ENCODE measurements around the gene CRISPLD2.
"Not testable (repeated sequence)": the region's sequence is repeated elsewhere in the genome, so short reads cannot be mapped to it uniquely, and the experiment has no call there.

Gene CRISPLD2

DNA sequence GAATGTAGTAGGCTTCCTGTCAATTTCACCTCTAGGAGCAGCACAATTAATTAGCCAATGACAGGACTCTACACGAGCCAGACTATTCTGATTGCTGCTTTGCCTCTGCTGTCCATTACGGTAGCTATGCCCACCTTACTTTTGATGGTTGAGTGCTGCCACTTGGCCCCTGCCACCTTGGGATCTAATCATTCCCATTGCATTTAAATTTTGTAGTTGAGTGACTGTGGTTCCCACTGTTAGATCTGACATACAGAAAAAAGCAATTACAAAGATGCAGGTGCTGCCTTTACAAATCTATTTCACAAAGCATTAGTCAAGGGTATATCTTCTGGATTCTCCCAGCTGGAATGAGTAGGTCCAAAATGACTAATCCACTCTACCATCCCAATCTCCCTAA lies 39.9 kb downstream of the CRISPLD2 start:
- TF ChIP-seq GATA1 (IDR thresholded peaks at IDR 0.05; ENCODE audit: low read depth, low read length), result no peak
- no peak for TF ChIP-seq POLR2A (IDR thresholded peaks at IDR 0.05; ENCODE audit: low read length)
- no peak for DNase-seq

DNA sequence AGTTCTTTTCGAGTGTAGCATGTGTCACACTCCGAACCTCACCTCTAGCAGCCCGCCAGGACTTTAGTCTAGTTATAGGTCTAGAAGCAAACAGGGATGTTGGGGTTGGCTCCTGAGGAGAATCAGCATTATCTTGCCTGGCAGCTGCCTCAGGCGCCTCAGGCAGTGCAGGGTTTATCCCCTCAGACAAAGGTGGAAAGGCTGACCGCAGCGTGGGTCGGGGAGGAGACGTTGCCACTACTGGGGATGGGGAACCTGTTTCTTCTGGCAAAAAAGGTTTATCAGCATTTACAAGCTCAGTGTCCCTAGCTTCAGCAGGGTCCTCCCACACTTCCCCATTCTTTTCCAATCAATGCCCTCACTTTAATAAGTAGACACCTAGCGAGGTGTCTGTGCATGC lies 40.6 kb downstream of the CRISPLD2 start:
- TF ChIP-seq GATA1 (IDR thresholded peaks at IDR 0.05; ENCODE audit: low read depth, low read length), result no peak
- no peak for TF ChIP-seq POLR2A (IDR thresholded peaks at IDR 0.05; ENCODE audit: low read length)
- DNase-seq, result no peak

DNA sequence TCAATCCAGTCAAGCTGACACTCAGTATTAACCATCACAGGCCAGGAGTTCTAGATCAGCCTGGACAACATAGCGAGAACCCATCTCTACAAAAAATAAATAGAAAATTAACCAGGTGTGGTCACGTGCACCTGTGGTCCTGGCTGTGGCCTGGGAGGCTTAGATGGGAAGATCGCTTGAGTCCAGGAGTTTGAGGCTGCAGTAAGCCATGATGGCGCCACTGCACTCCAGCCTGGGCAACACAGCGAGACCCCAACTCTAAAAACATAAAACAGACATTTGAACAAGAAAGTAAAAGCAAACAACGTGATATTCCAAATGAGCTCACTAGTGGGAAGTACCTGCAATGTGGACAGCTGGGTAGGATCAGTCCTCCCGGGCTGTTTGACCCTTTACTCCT lies 41.9 kb downstream of the CRISPLD2 start:
- no peak for TF ChIP-seq GATA1 (IDR thresholded peaks at IDR 0.05; ENCODE audit: low read depth, low read length)
- no peak for TF ChIP-seq POLR2A (IDR thresholded peaks at IDR 0.05; ENCODE audit: low read length)
- DNase-seq, result no peak

DNA sequence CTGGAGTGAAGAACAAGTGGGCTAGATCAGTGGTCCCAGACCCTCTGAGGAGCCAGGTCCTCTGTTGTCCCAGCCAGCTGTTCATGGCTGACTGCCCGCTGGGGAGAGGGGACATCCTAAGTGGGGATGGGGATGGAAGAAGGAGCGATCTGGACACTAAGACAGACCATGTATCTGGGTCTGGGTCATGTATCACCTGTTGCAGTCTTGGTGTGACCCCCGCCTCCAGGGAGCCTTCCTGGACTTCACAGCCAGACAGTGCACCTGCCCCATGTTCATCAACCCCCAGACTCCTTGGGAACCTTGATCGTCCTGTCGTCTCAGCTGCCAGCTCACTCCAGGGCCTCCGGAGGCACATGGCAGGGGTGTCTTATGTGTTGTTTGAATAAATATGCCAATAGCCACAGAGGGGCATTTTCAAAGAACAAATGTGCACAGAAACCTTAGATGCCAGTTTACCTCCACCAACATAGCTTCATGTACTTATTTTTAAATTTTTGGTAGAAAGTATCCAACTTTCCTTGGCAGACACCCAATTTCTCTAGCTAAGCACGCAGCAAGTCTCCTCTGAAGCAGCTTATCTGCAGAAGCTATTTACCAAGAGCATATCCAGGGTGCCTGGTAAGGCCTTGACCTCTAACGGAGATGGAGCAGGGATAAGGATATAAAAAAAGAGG lies 43.2 kb downstream of the CRISPLD2 start:
- no peak for DNase-seq
- TF ChIP-seq POLR2A (IDR thresholded peaks at IDR 0.05; ENCODE audit: low read length) (no peak), GATA1 (IDR thresholded peaks at IDR 0.05; ENCODE audit: low read depth, low read length) (no peak)

DNA sequence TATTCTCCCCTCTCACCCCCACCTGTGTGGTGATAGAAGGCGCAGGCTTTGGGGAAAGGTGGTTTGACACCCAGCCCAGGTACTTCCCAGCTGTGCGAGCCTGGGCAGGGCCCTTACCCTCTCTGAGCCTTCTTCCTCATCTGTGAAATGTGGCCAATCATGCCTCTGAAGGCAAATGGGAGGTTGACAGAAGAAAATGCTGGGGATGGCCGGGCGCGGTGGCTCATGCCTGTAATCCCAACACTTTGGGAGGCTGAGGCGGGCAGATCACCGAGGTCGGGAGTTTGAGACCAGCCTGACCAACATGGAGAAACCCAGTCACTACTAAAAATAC lies 43.7 kb downstream of the CRISPLD2 start:
- TF ChIP-seq POLR2A (IDR thresholded peaks at IDR 0.05; ENCODE audit: low read length) (no peak), GATA1 (IDR thresholded peaks at IDR 0.05; ENCODE audit: low read depth, low read length) (no peak)
- no peak for DNase-seq

DNA sequence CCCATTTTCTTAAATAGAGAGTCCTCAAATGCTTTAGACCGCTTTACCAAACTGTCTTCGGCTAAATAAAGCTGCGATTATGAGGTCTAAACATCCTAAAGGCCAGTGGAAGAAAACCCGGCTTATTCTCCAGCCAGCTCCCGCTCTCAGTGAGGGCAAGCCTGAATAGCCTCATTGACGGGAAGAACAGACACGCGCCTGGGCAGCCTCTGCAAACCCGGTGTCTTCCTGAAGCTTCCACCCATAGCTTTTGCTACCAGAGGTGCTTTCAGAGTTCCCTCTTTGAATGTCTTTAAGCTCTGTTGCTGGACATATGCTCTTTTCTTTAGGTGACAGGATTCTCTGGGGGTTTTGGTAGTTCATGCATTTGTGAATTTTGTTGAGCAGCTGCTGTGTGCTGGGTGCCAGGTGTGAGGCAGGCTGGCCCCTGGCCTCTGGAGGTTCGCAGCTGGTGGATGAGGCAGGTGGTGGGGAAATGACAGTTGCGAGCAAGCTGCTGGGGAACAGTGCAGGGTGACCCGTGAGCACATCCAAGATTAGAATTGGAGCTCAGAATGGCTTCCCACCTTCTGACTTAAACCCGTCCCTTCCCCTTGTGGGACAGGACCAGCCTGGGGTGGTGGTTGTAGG lies 44.7 kb downstream of the CRISPLD2 start:
- TF ChIP-seq POLR2A (IDR thresholded peaks at IDR 0.05; ENCODE audit: low read length), result no peak
- no peak for TF ChIP-seq GATA1 (IDR thresholded peaks at IDR 0.05; ENCODE audit: low read depth, low read length)
- DNase-seq, result no peak

DNA sequence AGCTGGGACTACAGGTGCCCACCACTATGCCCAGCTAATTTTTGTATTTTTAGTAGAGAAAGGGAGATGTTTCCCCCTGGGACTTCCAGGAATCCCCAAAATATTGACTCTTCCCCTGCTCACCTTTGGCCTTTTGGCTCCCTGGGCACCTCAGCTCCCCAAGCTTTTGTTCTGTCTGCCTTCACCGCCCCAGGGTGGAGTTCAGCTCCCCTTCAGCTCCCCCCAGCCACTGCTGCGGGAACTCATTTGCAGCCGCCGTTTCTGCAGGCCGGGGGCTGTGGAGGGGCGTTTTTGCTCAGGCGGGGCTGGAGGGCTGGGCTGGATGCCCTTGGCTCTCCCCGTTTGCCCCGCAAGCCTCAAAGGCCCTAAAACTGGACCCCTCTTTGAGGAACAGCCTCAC lies 47.9 kb downstream of the CRISPLD2 start:
- TF ChIP-seq GATA1 (IDR thresholded peaks at IDR 0.05; ENCODE audit: low read depth, low read length) (no peak), POLR2A (IDR thresholded peaks at IDR 0.05; ENCODE audit: low read length) (no peak)
- DNase-seq, result no peak

DNA sequence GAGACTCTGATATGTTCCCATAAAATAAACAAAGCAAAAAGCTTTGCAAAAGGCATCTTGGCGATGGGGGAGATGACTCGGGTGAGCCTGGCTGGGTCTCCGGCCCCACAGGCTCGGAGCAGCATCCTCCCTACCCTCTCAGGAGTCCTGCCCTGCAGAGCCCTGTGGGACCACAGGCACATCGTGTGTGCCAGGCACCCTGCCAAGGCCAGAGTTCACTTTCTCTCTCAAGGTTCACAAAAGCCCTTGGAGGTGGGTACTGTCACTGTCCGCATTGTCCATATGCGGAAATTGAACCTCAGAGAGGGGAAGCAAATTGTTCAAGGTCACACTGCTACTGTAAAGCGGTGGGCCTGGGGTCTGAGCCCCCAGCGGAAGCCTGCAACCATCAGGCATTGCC lies 48.5 kb downstream of the CRISPLD2 start:
- TF ChIP-seq GATA1 (IDR thresholded peaks at IDR 0.05; ENCODE audit: low read depth, low read length), result no peak
- TF ChIP-seq POLR2A (IDR thresholded peaks at IDR 0.05; ENCODE audit: low read length), result no peak
- DNase-seq, result no peak

DNA sequence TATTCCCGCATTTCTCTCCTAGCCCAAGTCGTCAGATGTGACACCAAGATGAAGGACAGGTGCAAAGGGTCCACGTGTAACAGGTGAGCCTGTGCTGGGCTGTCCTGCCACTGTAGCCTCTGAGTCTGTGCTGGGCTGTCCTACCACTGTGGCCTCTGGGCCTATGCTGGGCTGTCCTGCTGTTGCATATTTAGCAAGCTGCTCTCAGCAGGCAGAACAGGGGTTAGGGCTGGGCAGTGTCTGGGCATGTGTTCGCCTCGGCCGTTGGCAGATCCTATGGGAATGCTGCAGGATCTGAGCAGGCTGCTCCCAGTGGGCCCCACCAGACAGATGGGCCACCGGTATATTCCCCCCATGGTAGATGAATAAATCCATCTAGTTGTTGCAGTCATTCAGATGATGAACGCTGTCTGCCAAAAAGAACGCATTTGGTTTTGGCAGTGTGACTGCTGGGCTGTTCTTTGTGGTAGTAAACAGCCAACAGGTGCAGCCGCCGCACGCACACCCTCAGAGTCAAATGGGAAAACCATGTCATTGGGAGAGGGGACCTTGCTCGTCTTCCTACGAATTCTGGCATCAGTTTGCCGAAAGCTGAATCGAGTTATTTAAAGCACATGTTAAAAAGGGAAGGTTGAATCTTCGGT lies 49.2 kb downstream of the CRISPLD2 start:
- TF ChIP-seq POLR2A (IDR thresholded peaks at IDR 0.05; ENCODE audit: low read length), result no peak
- no peak for DNase-seq

DNA sequence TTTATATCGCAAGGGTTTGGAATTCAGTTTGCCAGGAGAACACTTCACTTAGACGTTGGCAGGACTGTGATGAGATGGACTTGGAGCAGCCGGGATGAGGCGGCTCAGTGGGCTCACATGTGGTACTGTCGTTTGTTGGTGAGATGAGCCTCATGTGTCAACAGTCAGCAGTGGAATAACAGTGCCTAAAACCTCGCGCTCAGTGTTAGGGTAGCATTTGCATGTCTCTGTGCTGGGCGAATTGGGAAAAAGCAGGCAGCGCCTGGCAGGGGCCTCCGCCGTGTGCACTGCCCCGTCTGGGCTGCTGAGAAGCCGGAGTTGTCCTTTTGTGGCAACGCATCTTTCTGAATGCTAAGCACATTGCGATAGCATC lies 49.7 kb downstream of the CRISPLD2 start:
- TF ChIP-seq GATA1 (IDR thresholded peaks at IDR 0.05; ENCODE audit: low read depth, low read length) (no peak), POLR2A (IDR thresholded peaks at IDR 0.05; ENCODE audit: low read length) (no peak)
- DNase-seq, result no peak

DNA sequence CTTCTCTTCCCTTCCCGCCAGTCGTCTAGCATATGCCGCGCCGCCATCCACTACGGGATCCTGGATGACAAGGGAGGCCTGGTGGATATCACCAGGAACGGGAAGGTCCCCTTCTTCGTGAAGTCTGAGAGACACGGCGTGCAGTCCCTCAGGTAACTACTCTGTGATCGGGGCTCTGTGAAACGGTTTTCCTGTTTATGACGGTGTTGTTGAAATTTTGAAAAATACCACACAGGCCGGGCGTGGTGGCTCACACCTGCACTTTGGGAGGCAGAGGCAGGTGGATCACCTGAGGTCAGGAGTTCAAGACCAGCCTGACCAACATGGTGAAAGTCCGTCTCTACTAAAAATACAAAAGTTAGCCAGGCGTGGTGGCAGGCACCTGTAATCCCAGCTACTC lies 53.2 kb downstream of the CRISPLD2 start:
- DNase-seq, result not testable (repeated sequence)

DNA sequence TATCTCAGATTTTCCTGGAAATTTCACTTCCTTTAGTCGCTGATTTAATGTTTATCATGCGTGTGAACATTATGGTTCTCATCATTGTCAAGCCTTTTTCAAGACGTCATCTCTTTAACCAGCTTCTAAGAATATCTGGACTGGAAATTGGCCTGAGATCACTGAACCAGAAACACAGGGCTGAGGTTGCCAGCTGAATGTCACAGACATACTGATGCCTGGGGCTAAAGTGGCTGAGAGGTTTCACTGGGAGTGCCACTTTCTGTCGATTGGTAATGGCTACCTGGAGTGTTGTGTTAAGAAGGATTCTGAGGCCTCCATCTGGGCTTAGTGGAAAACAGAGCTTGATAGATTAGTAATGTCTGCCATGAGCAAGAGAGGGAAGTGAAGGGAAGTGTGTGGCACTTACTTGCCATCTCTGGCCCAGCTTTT lies 54.2 kb downstream of the CRISPLD2 start:
- TF ChIP-seq POLR2A (IDR thresholded peaks at IDR 0.05; ENCODE audit: low read length) (no peak), GATA1 (IDR thresholded peaks at IDR 0.05; ENCODE audit: low read depth, low read length) (no peak)
- no peak for DNase-seq

DNA sequence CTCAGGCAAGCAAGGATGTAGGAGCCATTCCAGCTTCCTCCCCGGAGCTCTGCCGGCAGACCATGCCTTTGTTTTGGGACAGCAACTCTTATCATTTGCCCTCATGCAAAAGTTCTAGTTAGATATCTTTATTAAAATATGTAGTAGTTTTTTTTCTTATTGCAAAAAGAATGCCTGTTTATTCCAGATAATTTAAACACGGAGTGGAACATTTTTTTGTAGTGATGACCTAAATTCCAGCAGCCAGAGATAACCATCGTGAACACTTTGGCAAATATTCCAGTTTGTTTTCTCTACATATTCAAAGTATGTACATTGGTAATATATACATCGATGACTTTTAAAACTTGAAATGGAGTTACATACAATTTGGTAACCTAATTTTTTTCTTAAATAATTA lies 54.8 kb downstream of the CRISPLD2 start:
- DNase-seq, result no peak
- no peak for TF ChIP-seq GATA1 (IDR thresholded peaks at IDR 0.05; ENCODE audit: low read depth, low read length)

DNA sequence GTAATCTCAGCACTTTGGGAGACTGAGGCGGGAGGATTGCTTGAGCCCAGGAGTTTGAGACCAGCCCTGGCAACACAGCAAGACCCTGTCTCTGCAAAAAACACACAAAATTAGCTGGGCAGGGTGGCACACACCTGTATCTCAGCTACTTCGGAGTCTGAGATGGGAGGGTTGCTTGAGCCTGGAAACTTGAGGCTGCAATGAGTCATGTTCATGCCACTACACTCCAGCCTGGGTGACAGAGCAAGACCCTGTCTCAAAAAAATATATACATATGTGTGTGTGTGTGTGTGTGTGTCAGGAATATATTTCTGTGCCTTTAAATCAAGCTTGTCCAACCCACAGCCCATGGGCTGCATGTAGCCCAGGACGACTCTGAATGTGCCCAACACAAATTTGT lies 55.2 kb downstream of the CRISPLD2 start:
- no peak for TF ChIP-seq POLR2A (IDR thresholded peaks at IDR 0.05; ENCODE audit: low read length)
- TF ChIP-seq GATA1 (IDR thresholded peaks at IDR 0.05; ENCODE audit: low read depth, low read length), result no peak
- no peak for DNase-seq

DNA sequence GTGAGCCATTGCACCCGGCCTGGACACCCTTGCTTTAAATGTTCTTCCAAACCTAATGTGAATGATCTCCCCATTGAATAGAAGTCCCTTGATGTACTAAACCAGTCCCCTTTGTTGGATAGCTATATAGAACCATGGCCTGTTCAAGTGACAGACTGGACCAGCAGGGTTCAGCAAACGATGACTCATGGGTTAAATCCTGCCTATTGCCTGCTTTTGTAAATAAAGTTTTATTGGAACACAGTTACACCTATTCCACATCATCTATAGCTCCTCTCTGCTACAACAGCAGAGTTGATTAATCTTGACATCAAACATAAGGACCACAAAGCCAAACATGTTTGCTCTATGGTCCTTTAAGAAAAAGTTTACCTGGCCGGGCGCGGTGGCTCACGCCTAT lies 56.1 kb downstream of the CRISPLD2 start:
- TF ChIP-seq POLR2A (IDR thresholded peaks at IDR 0.05; ENCODE audit: low read length) (no peak), GATA1 (IDR thresholded peaks at IDR 0.05; ENCODE audit: low read depth, low read length) (no peak)

More for the DNA sequence above, 56.1 kb downstream of the CRISPLD2 start:
- no peak for DNase-seq

All from erythroblast (primary cell).